Stimulated activated CD4-positive, alpha-beta T cell treated with anti-CD3 and anti-CD28 coated beads, Interleukin-4, amount 100 ng/mL, for 24 hours (primary cell): Measurements from ENCODE around the gene OR8J1.
"Not testable (repeated sequence)": the region's sequence is repeated elsewhere in the genome, so short reads cannot be mapped to it uniquely, and the experiment has no call there.

Experiments
- DNase-seq: peaks from one replicate; pipeline ENCODE4 v3.0.0-alpha.2; 2020

The OR8J1 gene, protein sequence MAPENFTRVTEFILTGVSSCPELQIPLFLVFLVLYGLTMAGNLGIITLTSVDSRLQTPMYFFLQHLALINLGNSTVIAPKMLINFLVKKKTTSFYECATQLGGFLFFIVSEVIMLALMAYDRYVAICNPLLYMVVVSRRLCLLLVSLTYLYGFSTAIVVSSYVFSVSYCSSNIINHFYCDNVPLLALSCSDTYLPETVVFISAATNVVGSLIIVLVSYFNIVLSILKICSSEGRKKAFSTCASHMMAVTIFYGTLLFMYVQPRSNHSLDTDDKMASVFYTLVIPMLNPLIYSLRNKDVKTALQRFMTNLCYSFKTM

GRCh38 chr11:56353991-56354390, at the start of gene OR8J1:
OR8J1 (plus strand) TSS chr11:56354291; CDS start chr11:56360247, 5,956 bp downstream.
- DNase-seq = no peak

DNA sequence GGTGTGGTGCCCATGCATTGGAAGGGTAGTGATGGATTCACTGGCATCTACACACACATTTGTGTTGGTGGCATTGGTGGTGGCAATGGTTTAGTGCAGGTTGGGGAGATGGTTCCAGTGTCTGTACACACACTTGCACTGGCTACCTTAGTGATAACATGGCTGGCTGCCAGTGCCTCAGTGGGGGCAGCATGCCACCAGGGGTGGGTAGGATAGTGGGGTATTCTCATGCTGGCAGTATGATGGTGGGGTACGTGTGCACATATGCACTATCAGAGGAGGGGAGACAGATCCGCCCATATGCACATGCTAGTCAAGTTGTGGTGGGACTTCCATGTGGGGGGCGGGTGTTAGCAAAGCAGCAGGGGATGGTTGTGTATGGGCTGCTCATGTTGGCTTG, 46.3 kb upstream of the OR8J1 start:
- DNase-seq = no peak

DNA sequence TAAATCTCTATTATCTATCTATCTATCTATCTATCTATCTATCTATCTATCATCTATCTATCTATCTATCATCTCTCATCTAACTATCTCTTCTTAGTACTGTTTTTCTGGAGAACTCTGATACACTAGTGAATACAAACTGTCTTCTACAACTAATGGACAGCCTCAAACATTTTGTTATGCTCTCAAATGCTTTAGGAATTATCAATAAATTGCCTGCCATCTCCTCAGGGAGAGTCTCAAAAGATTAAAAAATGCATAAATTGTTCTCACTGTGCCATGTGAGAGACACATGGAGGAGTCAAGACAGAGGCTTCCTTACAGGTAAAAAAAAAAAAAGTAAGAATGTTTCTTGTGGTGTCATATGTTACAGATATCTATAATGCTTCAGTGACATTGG, 39.2 kb upstream of the OR8J1 start, which contains the start of gene OR8K3:
Gene OR8K3 (plus strand): TSS at position 301 of the 400 bp plus-strand sequence. CDS start 3,163 bp downstream, outside the sequence.
- DNase-seq = no peak

GRCh38 chr11:56331861-56332491, 22.1 kb upstream of the OR8J1 start:
- DNase-seq = no peak

DNA sequence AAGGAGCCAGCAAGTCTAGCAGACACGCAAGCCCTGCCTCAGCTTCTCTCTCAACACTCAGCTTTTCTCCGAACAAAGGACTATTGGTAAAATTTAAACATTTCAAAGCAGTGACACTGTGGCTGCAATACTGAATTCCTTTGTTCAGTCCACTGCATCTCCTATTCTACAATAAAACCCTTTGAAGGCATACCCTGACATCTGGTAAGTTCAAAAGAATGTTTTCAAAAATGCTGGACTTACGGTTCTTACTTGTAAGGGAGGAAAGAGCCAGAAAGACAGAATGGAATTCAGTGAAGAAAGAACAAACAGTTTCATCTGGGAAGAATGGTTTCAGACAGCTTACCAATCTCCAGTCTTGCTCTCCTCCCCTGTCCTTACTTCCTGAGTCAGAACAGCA, 20.9 kb upstream of the OR8J1 start:
- DNase-seq = no peak

- no peak for DNase-seq
These were observed 13.8 kb upstream of the OR8J1 start for GRCh38 chr11:56340289-56340688.

DNA sequence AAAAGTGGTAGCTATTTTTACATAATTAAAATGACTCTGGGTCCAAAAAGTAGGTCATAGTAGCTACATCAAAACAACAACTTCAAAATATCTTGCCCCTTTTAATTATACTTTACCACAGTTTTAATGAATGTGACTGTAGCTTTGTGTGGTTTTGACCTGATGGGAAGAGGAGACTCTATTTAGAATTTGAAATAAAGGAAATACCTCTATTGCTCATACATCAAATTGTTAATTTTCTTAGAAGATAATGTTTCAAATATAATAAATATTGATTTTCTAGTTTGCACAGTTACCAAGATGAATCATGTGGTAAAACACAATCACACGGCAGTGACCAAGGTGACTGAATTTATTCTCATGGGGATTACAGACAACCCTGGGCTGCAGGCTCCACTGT, 8.4 kb upstream of the OR8J1 start, which contains the start of gene OR8K1:
Gene OR8K1 (plus strand): TSS at position 301 of the 400 bp plus-strand sequence. CDS start 0 bp downstream, at position 301.
- no peak for DNase-seq

- DNase-seq = no peak
These were observed 21.2 kb downstream of the OR8J1 start, which contains the start of gene OR8U1 for GRCh38 chr11:56375324-56375723. OR8U1 (plus strand) TSS chr11:56375624; CDS start chr11:56375624, 0 bp downstream.

DNA sequence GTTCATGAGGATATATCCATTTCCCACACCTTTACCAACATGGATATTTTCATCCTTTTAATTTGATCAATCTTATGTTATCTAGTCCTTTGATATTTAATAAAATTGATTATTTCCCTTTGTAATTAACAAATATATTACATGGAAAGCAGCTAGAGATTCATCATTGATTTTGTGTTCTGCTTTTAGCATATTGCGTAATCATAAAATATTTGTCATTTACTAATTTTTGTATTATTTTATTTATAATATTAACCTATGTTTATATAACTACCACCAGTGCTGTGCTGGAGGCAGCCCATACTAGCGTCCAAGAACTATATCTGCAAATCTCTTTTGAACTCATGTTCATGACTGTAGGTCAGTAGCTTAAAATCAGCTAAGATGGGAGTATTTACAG, 26.0 kb downstream of the OR8J1 start:
- DNase-seq = no peak

- no peak for DNase-seq
These were observed 40.3 kb downstream of the OR8J1 start for GRCh38 chr11:56394381-56394780.

DNA sequence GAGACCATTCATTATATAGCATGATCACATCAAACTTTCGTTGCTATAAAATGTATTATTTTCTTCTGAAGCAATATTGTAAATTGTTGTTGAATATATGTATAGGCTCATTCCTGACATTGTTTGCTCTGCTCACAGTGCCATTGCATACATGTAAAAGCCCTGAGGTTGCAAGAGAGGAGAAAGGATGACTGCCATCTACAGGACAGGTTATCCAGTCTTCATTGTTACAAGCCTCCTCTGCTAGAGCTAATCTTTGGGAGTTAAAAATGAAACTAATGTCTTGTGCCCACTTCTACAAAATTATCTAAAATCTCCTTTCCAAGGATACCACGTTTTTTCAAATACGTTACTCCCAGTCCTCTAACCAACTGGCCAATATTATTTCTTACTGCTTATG, 42.0 kb downstream of the OR8J1 start:
- DNase-seq = no peak

DNA sequence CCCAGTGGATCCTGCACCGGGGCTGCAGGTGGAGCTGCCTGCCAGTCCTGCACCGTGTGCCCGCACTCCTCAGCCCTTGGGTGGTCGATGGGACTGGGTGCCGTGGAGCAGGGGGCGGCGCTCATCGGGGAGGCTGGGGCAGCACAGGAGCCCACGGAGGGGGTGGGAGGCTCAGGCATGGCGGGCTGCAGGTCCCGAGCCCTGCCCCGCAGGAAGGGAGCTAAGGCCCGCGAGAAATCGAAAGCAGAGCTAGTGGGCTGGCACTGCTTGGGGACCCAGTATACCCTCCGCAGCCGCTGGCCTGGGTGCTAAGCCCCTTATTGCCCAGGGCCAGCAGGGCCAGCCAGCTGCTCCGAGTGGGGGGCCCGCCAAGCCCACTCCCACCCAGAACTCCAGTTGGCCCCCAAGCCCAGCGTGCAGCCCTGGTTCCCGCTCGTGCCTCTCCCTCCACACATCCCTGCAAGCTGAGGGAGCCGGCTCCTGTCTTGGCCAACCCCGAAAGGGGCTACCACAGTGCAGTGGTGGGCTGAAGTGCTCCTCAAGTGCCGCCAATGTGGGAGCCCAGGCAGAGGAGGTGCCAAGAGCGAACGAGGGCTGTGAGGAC, 47.9 kb downstream of the OR8J1 start:
- not testable (repeated sequence) for DNase-seq

GRCh38 chr11:56404393-56404792, 50.3 kb downstream of the OR8J1 start:
- DNase-seq = no peak

DNA sequence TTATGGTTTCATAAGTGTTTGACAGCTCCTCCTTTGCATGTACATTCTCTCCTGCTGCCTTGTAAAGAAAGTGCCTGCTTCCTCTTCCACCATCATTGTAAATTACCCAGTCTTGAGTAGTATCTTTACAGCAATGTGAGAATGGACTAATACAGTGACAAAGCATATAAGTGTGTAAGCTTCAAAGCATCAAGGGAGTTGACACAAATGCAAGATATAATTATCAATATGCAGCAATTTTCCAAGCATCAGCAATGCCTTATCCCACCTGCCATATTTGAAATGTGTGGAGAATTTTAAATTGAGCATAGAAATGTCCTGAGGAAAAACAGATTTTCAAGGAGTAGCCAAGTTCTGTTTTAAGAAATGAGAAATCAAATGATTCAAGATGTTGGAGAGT, 56.7 kb downstream of the OR8J1 start:
- no peak for DNase-seq
